Liver (tissue), 9 donors: ENCODE results near the gene TRAPPC2L. TPM values are rescaled to one million over a fixed set of nuclear protein-coding genes. Genes with fewer than 3 reads are reported as not detected.

Experiments used
- DNase-seq: peaks from one replicate; pipeline ENCODE4 v3.0.0-alpha.2; 2017; ENCODE audit warnings: low spot score
- H3K27ac ChIP-seq, 2 donors: one replicate each; pipeline ENCODE4 v1.7.0; 2013; ENCODE audit warnings: inconsistent platforms in 2 of 2, low read length in 2 of 2, control low read depth in 1 of 2, low read depth in 1 of 2, mild to moderate bottlenecking in 1 of 2
- H3K27me3 ChIP-seq, 4 donors: one replicate each; pipeline versions ENCODE4 v1.6.1 to v1.7.0; 2013; ENCODE audit warnings: low read length in 3 of 4, inconsistent platforms in 1 of 4, mild to moderate bottlenecking in 1 of 4, moderate library complexity in 1 of 4; ENCODE audit not compliant: control insufficient read depth in 4 of 4, insufficient read depth in 4 of 4
- H3K36me3 ChIP-seq, 4 donors: one replicate each; pipeline versions ENCODE4 v1.6.1 to v1.7.0; 2013; ENCODE audit warnings: low read length in 3 of 4, mild to moderate bottlenecking in 3 of 4, low read depth in 1 of 4, moderate library complexity in 1 of 4; ENCODE audit not compliant: control insufficient read depth in 4 of 4, insufficient read depth in 3 of 4
- H3K4me1 ChIP-seq, 4 donors: one replicate each; pipeline versions ENCODE4 v1.6.1 to v1.7.0; 2013; ENCODE audit warnings: low read length in 3 of 4, mild to moderate bottlenecking in 3 of 4, moderate library complexity in 1 of 4; ENCODE audit not compliant: control insufficient read depth in 4 of 4, insufficient read depth in 4 of 4
- H3K4me3 ChIP-seq, 3 donors: one replicate each; pipeline versions ENCODE4 v1.6.1 to v1.7.0; 2013; ENCODE audit warnings: low read length in 3 of 3, control low read depth in 1 of 3, low read depth in 1 of 3, mild to moderate bottlenecking in 1 of 3
- H3K9ac ChIP-seq, 2 donors: one replicate each; pipeline ENCODE4 v1.7.0; 2013; ENCODE audit warnings: low read length in 2 of 2, mild to moderate bottlenecking in 2 of 2, moderate library complexity in 2 of 2, control low read depth in 1 of 2, low read depth in 1 of 2
- H3K9me3 ChIP-seq, 4 donors: one replicate each; pipeline versions ENCODE4 v1.6.1 to v1.7.0; 2013; ENCODE audit warnings: low read length in 3 of 4; ENCODE audit not compliant: control insufficient read depth in 4 of 4
- EGR1 ChIP-seq, 2 donors: IDR thresholded peaks; 2 replicates each; pipeline ENCODE4 v1.6.1; 2016 to 2018; ENCODE audit warnings: antibody characterized with exemption in 2 of 2, low read depth in 2 of 2
- FOXA2 ChIP-seq: IDR thresholded peaks from 2 replicates; pipeline ENCODE4 v1.6.1; 2016; ENCODE audit warnings: antibody characterized with exemption
- GABPA ChIP-seq, 2 donors: IDR thresholded peaks in 1 of 2; conservative IDR thresholded peaks in 1 of 2; 2 replicates each; pipeline ENCODE4 v1.6.1; 2016; ENCODE audit warnings: antibody characterized with exemption in 2 of 2, mild to moderate bottlenecking in 1 of 2, moderate library complexity in 1 of 2
- JUND ChIP-seq, 2 donors: IDR thresholded peaks; 2 replicates each; pipeline ENCODE4 v1.6.1; 2016; ENCODE audit warnings: antibody characterized with exemption in 2 of 2
- NR2F2 ChIP-seq: IDR thresholded peaks from 2 replicates; pipeline ENCODE4 v1.6.1; 2016; ENCODE audit warnings: antibody characterized with exemption
- RAD21 ChIP-seq, 2 donors: IDR thresholded peaks; 2 replicates each; pipeline ENCODE4 v1.6.1; 2016; ENCODE audit warnings: antibody characterized with exemption in 2 of 2, mild to moderate bottlenecking in 2 of 2
- RXRA ChIP-seq, 2 donors: IDR thresholded peaks; 2 replicates each; pipeline ENCODE4 v1.6.1; 2017 to 2018; ENCODE audit warnings: antibody characterized with exemption in 2 of 2, mild to moderate bottlenecking in 1 of 2
- SP1 ChIP-seq: IDR thresholded peaks from 2 replicates; pipeline ENCODE4 v1.6.1; 2018; ENCODE audit warnings: antibody characterized with exemption, mild to moderate bottlenecking
- TAF1 ChIP-seq: conservative IDR thresholded peaks from 2 replicates; pipeline ENCODE4 v1.6.1; 2016; ENCODE audit warnings: antibody characterized with exemption, mild to moderate bottlenecking
- YY1 ChIP-seq: IDR thresholded peaks from 2 replicates; pipeline ENCODE4 v1.6.1; 2016; ENCODE audit warnings: antibody characterized with exemption, mild to moderate bottlenecking
- WGBS: extraction: QIAGEN DNeasy Blood & Tissue Kit; methylation state at CpG from one replicate; pipeline ENCODE4 v1.1.7; 2013; 5-methylcytosine and 5-hydroxymethylcytosine counted together
- polyA plus RNA-seq, 2 donors: library from polyadenylated mRNA; stranded (reverse) in 1 of 2; unstranded in 1 of 2; fragments of 200-250 nt in 1 of 2; fragments of >200 nt in 1 of 2; fragmentation: Nextera tagmentation in 1 of 2; extraction: Ambion mirVana in 1 of 2; gene quantifications; one replicate each; pipeline versions ENCODE4 v1.2.1 to v1.2.3, GENCODE V29; 2013 to 2015
- total RNA-seq, 2 donors: library from RNA; depleted of rRNA; stranded (reverse); fragments of >200 nt; gene quantifications; one replicate each; pipeline ENCODE4 v1.2.3, GENCODE V29; 2014
- TF ChIP-seq, protein P1 (sequence below): fragments of 150-350 bp; IDR thresholded peaks from 2 replicates; pipeline ENCODE4 v1.5.1; 2017; ENCODE audit warnings: improper control_type of control experiment, low read depth, low read length; ENCODE audit not compliant: missing input control
- TF ChIP-seq, protein P2 (sequence below): IDR thresholded peaks from 2 replicates; pipeline ENCODE4 v1.6.1; 2016; ENCODE audit warnings: antibody characterized with exemption
- TF ChIP-seq, protein P3 (sequence below): IDR thresholded peaks from 2 replicates; pipeline ENCODE4 v1.6.1; 2016; ENCODE audit warnings: antibody characterized with exemption, mild to moderate bottlenecking
- TF ChIP-seq, protein P4 (sequence below): IDR thresholded peaks from 2 replicates; pipeline ENCODE4 v1.6.1; 2016; ENCODE audit warnings: antibody characterized with exemption
- donor health status: healthy.
- donor health status: healthy.
- donor health status: healthy.
- donor health status: healthy.
- donor health status: healthy.

Gene TRAPPC2L
- total and polyA plus RNA-seq, 4 donors: 16.3 to 59.4 (median 22.2) TPM

DNA sequence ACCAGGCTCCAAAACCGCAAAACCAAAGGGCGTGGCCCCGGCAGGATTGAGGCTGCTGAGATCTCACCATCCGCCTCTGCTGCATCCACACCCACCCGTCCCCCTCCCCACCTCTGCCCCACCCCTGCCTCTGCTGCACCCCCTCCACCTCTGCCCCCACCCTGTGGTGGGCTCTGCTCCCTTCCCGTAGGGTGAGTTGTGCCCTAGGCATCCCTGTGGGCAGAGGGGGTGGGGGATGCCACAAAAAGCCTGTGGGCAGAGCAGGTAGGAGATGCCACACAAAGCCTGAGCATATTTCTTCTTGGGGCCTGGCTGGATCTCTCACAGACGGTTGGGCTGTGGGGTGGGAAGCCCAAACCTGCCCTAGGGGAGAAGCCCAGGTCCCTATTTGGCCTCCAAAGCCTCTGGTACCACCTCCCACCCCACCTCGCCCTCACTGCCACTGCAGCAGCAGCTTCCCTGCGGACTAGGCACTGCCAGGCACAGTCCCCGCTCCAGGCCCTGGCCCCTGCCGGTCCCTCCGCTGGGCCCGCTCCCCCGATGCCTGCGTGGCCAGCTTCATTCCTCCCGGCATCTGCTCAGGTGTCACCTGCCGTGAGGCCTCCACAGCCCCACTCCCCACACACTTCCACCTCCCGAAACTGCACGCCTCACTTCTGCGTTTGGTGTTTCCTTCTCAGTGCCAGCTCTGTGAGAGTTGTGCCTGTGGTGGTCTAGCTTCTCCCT is 20.8 kb downstream of the TRAPPC2L start:
- 92% methylated on average over 20 of the region's 20 CpGs for WGBS
- Histone ChIP-seq H3K27me3 (no peaks in the 10 kb centered on the region), H3K4me3 (no peak overlapping the region), H3K27ac (no peak overlapping the region), H3K9ac (no peak overlapping the region), H3K36me3 (peaks cover 0 to 10% (median 2%) of the 10 kb centered on the region in 4 donors), H3K4me1 (peaks cover 13 to 39% (median 24%) of the 10 kb centered on the region in 4 donors), H3K9me3 (no peaks in the 10 kb centered on the region)
- DNase-seq: no peak
- TF ChIP-seq GABPA (IDR thresholded peaks at IDR 0.05 in 1 of 2, conservative IDR thresholded peaks at IDR 0.05 in 1 of 2) (no peak), TAF1 (no peak), RAD21 (IDR thresholded peaks at IDR 0.05) (no peak), EGR1 (IDR thresholded peaks at IDR 0.05; ENCODE audit: low read depth in 2 of 2) (no peak), JUND (IDR thresholded peaks at IDR 0.05) (no peak), RXRA (IDR thresholded peaks at IDR 0.05) (no peak), FOXA2 (no peak), SP1 (no peak), YY1 (no peak)
- TF ChIP-seq, protein P1, sequence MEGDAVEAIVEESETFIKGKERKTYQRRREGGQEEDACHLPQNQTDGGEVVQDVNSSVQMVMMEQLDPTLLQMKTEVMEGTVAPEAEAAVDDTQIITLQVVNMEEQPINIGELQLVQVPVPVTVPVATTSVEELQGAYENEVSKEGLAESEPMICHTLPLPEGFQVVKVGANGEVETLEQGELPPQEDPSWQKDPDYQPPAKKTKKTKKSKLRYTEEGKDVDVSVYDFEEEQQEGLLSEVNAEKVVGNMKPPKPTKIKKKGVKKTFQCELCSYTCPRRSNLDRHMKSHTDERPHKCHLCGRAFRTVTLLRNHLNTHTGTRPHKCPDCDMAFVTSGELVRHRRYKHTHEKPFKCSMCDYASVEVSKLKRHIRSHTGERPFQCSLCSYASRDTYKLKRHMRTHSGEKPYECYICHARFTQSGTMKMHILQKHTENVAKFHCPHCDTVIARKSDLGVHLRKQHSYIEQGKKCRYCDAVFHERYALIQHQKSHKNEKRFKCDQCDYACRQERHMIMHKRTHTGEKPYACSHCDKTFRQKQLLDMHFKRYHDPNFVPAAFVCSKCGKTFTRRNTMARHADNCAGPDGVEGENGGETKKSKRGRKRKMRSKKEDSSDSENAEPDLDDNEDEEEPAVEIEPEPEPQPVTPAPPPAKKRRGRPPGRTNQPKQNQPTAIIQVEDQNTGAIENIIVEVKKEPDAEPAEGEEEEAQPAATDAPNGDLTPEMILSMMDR: no peak

DNA sequence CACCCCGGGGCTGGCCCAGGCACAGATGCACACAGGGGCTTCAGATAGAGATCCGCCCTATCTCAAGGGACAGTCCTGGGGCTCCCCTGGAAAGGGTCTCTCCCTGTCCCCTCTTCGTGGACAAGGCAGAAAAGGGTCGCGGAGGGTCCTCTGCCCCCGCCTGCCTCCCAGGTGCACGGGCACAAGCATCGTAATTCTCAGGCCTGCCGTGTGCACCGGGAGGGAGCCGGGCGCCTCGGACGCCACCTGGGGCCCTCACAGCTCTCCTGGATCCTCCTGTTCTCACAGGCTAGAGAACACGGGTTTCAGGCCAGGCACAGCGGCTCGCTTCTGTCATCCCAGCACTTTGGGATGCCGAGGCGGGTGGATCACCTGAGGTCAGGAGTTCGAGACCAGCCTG is 21.4 kb downstream of the TRAPPC2L start:
- DNase-seq: no peak
- TF ChIP-seq, protein P2, sequence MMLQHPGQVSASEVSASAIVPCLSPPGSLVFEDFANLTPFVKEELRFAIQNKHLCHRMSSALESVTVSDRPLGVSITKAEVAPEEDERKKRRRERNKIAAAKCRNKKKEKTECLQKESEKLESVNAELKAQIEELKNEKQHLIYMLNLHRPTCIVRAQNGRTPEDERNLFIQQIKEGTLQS: no peak
- TF ChIP-seq JUND (IDR thresholded peaks at IDR 0.05) (no peak), GABPA (IDR thresholded peaks at IDR 0.05 in 1 of 2, conservative IDR thresholded peaks at IDR 0.05 in 1 of 2) (no peak), NR2F2 (no peak), EGR1 (IDR thresholded peaks at IDR 0.05; ENCODE audit: low read depth in 2 of 2) (no peak)
- TF ChIP-seq, protein P3, sequence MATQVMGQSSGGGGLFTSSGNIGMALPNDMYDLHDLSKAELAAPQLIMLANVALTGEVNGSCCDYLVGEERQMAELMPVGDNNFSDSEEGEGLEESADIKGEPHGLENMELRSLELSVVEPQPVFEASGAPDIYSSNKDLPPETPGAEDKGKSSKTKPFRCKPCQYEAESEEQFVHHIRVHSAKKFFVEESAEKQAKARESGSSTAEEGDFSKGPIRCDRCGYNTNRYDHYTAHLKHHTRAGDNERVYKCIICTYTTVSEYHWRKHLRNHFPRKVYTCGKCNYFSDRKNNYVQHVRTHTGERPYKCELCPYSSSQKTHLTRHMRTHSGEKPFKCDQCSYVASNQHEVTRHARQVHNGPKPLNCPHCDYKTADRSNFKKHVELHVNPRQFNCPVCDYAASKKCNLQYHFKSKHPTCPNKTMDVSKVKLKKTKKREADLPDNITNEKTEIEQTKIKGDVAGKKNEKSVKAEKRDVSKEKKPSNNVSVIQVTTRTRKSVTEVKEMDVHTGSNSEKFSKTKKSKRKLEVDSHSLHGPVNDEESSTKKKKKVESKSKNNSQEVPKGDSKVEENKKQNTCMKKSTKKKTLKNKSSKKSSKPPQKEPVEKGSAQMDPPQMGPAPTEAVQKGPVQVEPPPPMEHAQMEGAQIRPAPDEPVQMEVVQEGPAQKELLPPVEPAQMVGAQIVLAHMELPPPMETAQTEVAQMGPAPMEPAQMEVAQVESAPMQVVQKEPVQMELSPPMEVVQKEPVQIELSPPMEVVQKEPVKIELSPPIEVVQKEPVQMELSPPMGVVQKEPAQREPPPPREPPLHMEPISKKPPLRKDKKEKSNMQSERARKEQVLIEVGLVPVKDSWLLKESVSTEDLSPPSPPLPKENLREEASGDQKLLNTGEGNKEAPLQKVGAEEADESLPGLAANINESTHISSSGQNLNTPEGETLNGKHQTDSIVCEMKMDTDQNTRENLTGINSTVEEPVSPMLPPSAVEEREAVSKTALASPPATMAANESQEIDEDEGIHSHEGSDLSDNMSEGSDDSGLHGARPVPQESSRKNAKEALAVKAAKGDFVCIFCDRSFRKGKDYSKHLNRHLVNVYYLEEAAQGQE: no peak
- TF ChIP-seq, protein P4, sequence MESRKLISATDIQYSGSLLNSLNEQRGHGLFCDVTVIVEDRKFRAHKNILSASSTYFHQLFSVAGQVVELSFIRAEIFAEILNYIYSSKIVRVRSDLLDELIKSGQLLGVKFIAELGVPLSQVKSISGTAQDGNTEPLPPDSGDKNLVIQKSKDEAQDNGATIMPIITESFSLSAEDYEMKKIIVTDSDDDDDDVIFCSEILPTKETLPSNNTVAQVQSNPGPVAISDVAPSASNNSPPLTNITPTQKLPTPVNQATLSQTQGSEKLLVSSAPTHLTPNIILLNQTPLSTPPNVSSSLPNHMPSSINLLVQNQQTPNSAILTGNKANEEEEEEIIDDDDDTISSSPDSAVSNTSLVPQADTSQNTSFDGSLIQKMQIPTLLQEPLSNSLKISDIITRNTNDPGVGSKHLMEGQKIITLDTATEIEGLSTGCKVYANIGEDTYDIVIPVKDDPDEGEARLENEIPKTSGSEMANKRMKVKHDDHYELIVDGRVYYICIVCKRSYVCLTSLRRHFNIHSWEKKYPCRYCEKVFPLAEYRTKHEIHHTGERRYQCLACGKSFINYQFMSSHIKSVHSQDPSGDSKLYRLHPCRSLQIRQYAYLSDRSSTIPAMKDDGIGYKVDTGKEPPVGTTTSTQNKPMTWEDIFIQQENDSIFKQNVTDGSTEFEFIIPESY: no peak
- Histone ChIP-seq H3K36me3 (peaks cover 0 to 10% (median 2%) of the 10 kb centered on the region in 4 donors), H3K27ac (no peak overlapping the region), H3K27me3 (no peaks in the 10 kb centered on the region), H3K4me3 (no peak overlapping the region), H3K9me3 (no peaks in the 10 kb centered on the region), H3K9ac (no peak overlapping the region), H3K4me1 (peaks cover 13 to 44% (median 27%) of the 10 kb centered on the region in 4 donors)
- 97% methylated on average over 20 of the region's 20 CpGs for WGBS
